Activated B cell treated with CpG ODN at 0.5 μM for 24 hours (primary cell): ENCODE measurements around the gene MCC. TPM values are rescaled to one million over a fixed set of nuclear protein-coding genes. Genes with fewer than 3 reads are reported as not detected.

Source experiments
- ATAC-seq: fragments of 200-7000 bp; cut with Tn5 transposase; one replicate; pipeline ENCODE4 v1.10.0; 2021; ENCODE audit warnings: low read depth, mild to moderate bottlenecking, moderate library complexity
- CTCF ChIA-PET: fragments of 350-600 bp; sonication (Branson Sonifier 250); formaldehyde crosslinking; loops from one replicate; lab custom pipeline; 2021; ENCODE audit warnings: antibody characterized with exemption; lab: Charles Lee
- POLR2A ChIA-PET: fragments of 350-600 bp; sonication (Branson Sonifier 250); formaldehyde crosslinking; loops from one replicate; lab custom pipeline; 2021; ENCODE audit warnings: antibody characterized with exemption; lab: Charles Lee
- DNase-seq: peaks from one replicate; pipeline ENCODE4 v3.0.0; 2022
- H3K27ac Mint-ChIP-seq: one replicate; pipeline ENCODE4 v1.8.0; 2020; ENCODE audit warnings: mixed read lengths
- H3K27me3 Mint-ChIP-seq: one replicate; pipeline ENCODE4 v1.8.0; 2021; ENCODE audit warnings: mixed read lengths
- H3K36me3 Mint-ChIP-seq: one replicate; pipeline ENCODE4 v1.8.0; 2021; ENCODE audit warnings: low read depth, mixed read lengths
- H3K4me1 Mint-ChIP-seq: one replicate; pipeline ENCODE4 v1.8.0; 2021; ENCODE audit warnings: mixed read lengths
- H3K4me3 Mint-ChIP-seq: one replicate; pipeline ENCODE4 v1.8.0; 2020; ENCODE audit warnings: mild to moderate bottlenecking, mixed read lengths
- H3K9me3 Mint-ChIP-seq: one replicate; pipeline ENCODE4 v1.8.0; 2020; ENCODE audit warnings: mixed read lengths
- CTCF ChIP-seq: fragments of 200-600 bp; IDR thresholded peaks from one replicate; pipeline ENCODE4 v1.8.0; 2022; ENCODE audit warnings: antibody characterized with exemption, mild to moderate bottlenecking
- intact Hi-C: fragments of 100-400 bp; cut with micrococcal nuclease; formaldehyde crosslinking; loops from one replicate; pipeline ENCODE4 v1.15.1; 2024
- total RNA-seq: library from RNA; stranded (reverse); gene quantifications from 2 replicates; pipeline ENCODE4 v1.2.3, GENCODE V29; 2022

The MCC gene
- total RNA-seq, 1 donor from 2014 or later: 0.22 TPM

DNA sequence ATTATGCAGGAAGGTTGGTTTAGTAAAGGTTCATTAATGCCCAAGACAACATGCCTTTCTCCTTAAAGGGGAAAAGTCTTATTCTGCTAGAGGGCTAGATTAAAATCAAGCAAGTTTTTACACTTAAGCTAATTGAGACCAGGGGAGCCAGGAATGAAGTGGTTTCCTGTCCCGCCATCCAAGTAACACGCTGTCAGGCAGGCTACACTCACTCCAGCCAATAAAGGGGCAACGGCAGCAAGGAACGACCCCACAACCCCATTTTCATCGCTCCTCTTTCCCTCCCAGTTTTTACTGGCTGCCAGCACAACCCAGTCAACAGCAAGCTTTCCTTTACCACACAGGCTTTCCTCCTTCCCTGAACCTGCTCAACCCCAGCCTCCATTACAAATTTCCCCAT is 286.5 kb downstream of the MCC start:
- H3K4me1 Mint-ChIP-seq: no peaks in the 10 kb centered on the region
- H3K36me3 Mint-ChIP-seq: no peaks in the 10 kb centered on the region
- ChIA-PET CTCF (no interaction called here), POLR2A (no interaction called here)
- no peak overlapping the region for H3K27ac Mint-ChIP-seq
- H3K4me3 Mint-ChIP-seq: no peak overlapping the region
- ATAC-seq (no peak), DNase-seq (no peak)
- H3K9me3 Mint-ChIP-seq: no peaks in the 10 kb centered on the region
- intact Hi-C loops: no loop called here
- peaks cover 7% of the 10 kb centered on the region for H3K27me3 Mint-ChIP-seq
- no peak for TF ChIP-seq CTCF

DNA sequence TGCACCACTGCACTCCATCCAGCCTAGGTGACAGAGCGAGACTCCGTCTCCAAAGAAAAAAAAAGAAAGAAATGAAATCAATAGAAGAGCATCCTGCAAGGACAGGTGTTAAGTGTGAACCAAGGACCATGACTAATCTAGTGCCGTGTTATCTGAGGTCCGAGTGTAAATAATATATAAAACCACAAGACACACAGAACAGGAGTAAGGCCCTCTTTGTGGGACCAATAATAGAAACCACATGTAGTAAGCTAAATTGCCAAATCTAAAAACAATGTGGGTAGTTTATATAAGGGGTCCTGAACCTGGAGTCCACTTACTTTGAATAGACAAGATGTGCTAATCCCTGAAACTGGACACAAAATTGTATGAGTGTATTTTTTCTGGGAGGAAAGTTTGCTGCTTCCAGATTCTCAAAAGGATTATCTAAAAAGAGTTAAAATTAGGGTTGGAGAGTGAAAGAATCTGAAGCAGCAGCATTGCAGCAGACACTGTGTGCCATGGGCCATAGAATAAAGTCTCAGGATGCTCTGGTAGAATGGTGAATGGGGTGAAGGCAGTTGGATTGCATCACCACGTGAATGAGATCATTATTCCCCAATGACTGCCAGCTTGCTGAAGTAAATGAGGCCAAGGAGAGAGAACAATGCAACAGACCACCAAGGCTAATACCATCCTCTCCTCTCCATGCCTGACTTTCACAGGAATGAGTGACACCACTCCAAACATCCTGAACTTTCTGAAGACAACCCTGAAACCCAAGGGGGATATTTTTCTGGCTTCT is 288.9 kb downstream of the MCC start:
- H3K27ac Mint-ChIP-seq: no peak overlapping the region
- no peak for TF ChIP-seq CTCF
- no peak for ATAC-seq
- no peaks in the 10 kb centered on the region for H3K4me1 Mint-ChIP-seq
- no peaks in the 10 kb centered on the region for H3K36me3 Mint-ChIP-seq
- intact Hi-C loops: no loop called here
- peaks cover 7% of the 10 kb centered on the region for H3K27me3 Mint-ChIP-seq
- CTCF ChIA-PET: no interaction called here
- H3K9me3 Mint-ChIP-seq: no peaks in the 10 kb centered on the region
- H3K4me3 Mint-ChIP-seq: no peak overlapping the region
- DNase-seq: no peak
- POLR2A ChIA-PET: no interaction called here

GRCh38 chr5:113197456-113198200 is 290.6 kb downstream of the MCC start:
- ATAC-seq: no peak
- Mint-ChIP-seq H3K27ac (no peak overlapping the region), H3K27me3 (peaks cover 7% of the 10 kb centered on the region), H3K4me3 (no peak overlapping the region), H3K4me1 (no peaks in the 10 kb centered on the region), H3K9me3 (peaks cover 2% of the 10 kb centered on the region), H3K36me3 (no peaks in the 10 kb centered on the region)
- intact Hi-C loops: no loop called here
- DNase-seq: no peak
- CTCF ChIA-PET: no interaction called here
- TF ChIP-seq CTCF: no peak
- POLR2A ChIA-PET: interaction anchor here (0.7 kb wide), 1 partner anchor 455 kb away, joined by 3 read pairs; no protein-coding TSS in a partner anchor

- H3K27ac Mint-ChIP-seq: no peak overlapping the region
- H3K4me1 Mint-ChIP-seq: no peaks in the 10 kb centered on the region
- ChIA-PET CTCF (no interaction called here), POLR2A (no interaction called here)
- no peak for TF ChIP-seq CTCF
- ATAC-seq (no peak), DNase-seq (no peak)
- no peaks in the 10 kb centered on the region for H3K36me3 Mint-ChIP-seq
- intact Hi-C loops: no loop called here
- H3K9me3 Mint-ChIP-seq: peaks cover 2% of the 10 kb centered on the region
- H3K27me3 Mint-ChIP-seq: peaks cover 4% of the 10 kb centered on the region
- H3K4me3 Mint-ChIP-seq: no peak overlapping the region
Observed at GRCh38 chr5:113195771-113196170, 292.5 kb downstream of the MCC start.

- intact Hi-C loops: no loop called here
- CTCF ChIA-PET: no interaction called here
- H3K9me3 Mint-ChIP-seq: peaks cover 2% of the 10 kb centered on the region
- H3K27ac Mint-ChIP-seq: no peak overlapping the region
- no peaks in the 10 kb centered on the region for H3K36me3 Mint-ChIP-seq
- H3K4me1 Mint-ChIP-seq: no peaks in the 10 kb centered on the region
- POLR2A ChIA-PET: no interaction called here
- H3K4me3 Mint-ChIP-seq: no peak overlapping the region
- ATAC-seq (no peak), DNase-seq (no peak)
- TF ChIP-seq CTCF: no peak
- peaks cover 1% of the 10 kb centered on the region for H3K27me3 Mint-ChIP-seq
Observed at GRCh38 chr5:113195251-113195650, 293.0 kb downstream of the MCC start.
